ENCODE results near the gene RGS6.

RGS6 gene

DNA sequence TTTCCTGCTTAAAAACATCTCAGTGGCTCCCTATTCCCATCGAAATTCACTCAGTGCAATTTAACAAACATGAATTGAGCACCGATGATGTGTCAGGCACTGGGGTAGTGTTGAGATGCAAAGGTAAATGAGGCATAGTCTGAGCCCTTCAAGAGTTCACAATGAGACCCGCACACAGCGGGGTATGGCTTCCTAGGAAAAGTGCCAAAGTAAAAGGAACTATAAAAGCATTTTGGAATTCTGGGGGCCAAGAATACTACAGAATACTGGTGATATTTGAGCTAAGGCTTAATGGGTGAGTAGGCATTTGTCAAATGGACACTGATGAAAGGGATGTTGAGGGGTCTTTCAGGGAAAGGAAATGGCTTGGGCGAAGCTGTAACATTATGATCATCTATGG lies 646.3 kb downstream of the RGS6 start:
- no peak for DNase-seq (ENCODE audit: low read depth)

DNA sequence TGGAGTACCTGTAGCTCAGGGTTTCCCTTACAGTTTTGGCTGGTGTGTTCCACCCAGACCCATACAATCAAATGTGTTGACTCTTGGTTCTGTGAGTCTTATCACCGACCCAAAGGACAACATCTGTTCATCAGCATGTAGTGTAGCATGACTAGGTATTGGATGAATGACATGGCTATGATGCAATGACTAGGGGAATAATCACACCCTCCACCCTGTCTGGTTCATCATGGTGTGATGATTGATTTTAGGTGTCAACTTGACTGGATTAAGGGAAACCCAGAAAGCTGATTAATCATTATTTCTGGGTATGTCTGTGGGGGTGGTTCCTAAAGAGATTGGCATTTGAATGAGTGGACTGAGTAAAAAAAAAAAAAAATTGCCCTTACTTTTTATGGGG lies 650.4 kb downstream of the RGS6 start:
- DNase-seq (ENCODE audit: low read depth): no peak

DNA sequence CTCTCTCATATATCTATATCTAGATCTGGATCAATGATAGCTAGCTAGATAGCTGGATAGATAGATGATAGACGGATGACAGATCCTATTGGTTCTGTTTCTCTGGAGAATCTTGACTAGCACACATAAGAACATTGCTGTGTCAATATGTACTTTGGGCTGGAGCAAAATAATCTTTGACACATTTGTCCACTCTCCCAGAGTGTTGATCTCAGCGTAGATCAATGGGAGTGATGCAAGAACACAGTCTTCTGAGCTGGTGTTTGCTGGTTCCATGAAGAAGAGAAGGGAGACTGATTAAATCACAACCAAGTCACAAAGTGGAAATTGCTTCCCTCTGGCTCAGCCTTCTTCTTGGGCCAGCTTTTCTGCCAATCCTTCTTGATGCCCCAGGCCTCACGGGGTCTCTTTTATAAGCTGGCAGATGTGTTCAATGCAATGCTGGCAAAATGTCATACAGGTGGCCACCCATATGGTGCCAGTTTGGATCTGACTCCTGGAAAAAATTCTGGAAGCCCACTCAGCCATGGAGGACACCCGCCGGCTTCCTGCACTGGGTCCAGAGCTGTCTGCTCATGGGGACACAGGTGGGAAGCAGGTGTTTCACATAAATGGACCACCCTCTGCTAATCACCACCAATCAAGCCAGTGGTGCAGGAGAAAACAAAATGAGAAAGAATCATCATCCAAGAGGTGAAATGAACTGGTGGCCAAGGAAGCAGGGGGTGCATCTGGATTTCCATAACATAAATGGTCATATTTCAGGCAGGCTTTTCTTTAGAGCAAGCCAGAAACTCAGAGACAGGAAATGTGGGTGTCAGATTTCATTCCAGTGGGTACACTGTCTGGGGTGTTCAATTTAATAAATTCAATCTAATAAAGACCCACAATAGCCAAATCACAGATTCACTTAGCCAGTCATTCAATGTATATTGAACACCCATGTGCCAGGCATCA lies 651.4 kb downstream of the RGS6 start:
- no peak for DNase-seq (ENCODE audit: low read depth)

DNA sequence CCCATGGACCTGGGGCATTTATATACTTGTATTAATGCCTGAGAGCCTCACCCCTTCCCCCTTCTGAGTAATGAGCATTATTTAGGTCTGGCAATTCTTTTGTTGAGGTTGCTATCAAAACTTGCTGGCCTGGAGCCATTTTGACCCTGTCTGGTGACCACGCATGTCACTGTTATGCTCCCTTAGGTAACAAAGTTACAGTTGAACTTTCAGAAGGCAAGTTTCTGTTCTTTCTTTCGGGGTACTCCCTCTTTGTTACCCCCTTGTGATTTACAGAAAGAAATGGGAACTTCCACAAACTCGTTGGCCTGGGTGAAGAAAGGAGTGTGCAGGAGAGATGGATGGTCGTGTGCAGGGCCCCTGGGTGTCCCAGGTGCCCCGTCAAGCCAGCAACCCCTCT lies 656.3 kb downstream of the RGS6 start:
- no peak for DNase-seq (ENCODE audit: low read depth)

DNA sequence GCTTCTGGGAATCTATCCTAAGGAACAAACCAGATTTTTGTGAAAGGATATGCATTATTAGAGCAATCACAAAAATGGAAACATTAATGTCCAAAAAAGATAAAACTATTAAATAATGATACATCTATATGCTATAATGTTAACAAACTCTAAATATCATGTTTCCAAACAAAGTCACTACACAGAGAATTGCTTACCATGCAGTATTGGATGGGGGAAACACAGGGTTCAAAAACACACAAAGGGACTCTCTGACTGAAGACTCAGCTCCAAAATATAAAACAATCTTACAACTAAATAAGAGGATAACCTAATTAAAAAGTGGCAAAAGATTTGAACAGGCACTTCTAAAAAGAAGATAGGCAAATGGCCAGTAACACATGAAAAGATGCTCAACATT lies 657.4 kb downstream of the RGS6 start:
- no peak for DNase-seq (ENCODE audit: low read depth)

DNA sequence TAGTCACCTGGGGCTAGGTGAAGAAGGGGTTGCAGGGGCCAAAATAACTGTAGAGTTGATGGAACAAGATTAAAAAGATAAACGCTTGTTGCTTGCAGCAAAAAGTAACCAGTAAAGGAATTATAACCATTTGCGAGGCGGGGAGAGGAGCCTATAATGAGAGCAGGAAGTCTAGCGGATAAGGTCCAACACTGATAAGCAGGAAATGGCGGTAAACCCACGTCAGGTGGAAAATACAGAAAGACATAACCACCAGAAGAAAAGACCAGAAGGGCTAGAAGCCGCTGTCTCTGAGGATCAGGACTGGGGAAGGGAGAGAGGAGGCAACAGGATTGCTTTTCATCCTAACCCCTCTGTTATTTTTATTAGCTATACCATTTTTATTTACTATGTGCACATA lies 658.3 kb downstream of the RGS6 start:
- DNase-seq (ENCODE audit: low read depth): no peak

DNA sequence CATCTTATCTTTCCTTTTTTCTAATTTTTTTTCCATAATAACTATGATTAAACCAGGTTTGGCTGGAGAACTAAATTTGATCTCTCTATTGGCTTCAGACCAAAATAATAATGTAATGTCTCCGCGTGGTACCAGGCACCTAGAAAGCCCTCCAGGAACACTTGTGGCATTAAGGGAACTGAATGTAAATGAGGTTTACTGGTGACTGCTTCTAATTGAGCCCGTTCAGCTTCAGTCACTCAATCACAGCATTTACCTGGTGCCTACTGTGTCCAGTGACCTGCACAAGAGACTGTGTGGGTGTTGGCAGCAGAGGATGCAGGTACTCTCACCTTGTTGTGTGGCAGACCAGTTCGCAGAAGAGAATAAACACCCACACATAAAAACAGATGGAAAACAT lies 659.2 kb downstream of the RGS6 start:
- DNase-seq (ENCODE audit: low read depth): no peak

DNA sequence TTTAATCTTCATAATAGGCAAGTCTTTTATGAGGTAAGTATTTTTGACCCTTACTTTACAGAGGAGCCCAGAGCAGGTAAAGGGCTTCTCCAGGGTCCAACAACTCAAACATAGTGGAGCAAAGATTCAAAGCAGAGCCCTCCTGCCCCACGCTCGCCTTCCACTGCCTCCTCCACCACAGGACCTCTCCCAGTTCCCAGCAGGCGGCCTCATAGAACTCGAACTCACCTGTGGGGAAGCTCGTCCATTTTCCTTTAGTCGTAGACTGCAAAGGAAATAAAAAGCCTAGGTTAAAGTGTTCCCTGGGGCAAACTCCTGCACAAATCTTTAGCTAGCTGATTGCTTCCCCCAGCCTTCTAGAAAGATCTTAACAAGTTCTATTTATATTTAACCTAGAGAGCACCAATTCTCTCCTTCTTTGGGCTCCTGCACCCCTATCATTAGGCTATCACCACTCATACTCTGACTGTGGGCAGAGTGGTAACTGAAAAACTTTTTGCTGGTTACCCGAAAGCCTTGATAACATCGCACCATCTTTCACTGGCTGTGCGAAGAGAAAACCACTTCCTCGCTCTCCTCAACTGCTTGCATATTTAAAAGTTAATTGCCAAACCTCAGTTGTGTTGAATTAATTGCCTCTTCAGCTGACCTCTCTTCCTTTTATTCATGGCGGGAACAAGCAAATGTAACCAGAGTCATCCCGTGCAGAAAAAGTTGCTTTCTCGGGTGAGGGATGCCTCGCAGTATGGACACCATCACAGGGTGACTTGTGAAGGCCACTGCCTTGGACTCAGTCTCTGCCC lies 662.1 kb downstream of the RGS6 start:
- no peak for DNase-seq (ENCODE audit: low read depth)

DNA sequence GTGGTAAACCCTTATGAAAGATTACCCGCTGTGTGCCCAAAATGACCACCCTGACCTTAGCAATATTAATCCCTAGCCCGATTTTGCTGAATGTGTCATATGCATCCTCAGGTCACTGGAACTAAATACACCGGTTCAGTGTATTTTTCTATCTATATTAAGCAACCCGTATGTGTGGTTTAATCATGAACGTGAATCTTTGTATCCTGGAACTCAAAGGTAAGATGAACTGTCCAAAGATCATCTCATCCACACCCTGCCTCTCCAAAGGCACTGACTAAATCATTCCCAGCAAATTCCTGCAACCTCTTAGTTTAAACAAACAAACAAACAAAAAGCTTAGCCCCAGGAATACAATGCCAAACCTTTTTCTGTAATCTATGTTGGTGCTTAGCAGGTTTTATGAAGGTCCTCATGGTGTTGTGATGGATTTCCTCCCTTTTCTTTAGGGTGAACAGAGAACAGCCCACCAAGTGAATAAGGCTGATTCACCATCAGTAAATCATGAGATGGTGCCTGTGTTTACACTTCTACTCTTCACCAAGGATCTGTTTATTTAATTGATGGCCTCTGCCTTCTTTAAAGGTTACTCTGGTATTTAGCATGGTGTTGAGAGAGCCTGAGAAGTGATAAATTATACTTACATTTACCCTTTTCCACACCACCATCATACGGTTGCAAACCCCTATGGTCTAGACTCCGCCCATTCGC lies 663.1 kb downstream of the RGS6 start:
- DNase-seq (ENCODE audit: low read depth): no peak

DNA sequence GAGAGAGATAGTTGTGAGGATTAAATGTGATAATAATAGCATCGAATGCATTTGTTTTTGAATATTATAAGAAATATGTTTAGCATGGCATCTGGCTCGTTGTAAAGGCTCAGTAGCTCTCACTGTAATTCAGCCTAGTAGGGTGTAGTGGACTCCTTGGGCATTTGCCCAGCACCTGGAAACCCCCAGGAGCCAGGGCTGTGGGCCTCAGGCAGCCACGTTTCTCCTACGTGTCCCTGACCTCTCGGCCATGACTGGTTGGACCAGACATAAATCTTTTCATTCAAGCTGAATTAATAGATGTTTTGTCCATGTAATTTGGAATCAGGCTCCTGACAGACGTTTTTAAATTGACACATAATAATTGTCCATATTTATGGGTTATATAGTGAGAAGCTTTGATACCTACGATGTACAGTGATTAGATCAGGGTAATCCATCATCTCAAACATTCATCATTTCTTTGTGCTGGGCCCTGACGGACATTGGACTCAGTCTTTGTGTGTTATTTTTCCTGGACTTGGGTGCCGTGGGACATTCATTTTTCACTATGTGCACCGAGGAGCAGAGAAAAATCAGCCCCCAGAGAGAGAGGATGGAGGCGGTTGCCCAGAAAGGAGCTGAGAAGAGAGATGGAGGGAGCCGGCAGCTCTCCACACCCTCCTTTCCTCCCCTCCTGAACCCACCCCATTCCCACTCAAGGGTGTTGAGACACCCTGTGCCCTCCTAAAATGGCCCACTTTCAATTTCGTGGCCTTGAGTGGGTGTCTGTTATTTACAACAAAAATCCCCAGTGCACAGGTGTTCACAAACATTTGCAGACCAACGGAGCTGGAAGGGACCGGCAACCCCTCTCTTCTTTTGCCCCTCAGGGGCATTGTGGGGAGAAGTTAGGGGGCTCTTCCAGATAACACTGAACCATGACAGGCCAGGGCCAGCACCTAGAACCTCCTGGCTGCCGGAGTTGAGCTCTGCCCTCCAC lies 665.3 kb downstream of the RGS6 start:
- no peak for DNase-seq (ENCODE audit: low read depth)

DNA sequence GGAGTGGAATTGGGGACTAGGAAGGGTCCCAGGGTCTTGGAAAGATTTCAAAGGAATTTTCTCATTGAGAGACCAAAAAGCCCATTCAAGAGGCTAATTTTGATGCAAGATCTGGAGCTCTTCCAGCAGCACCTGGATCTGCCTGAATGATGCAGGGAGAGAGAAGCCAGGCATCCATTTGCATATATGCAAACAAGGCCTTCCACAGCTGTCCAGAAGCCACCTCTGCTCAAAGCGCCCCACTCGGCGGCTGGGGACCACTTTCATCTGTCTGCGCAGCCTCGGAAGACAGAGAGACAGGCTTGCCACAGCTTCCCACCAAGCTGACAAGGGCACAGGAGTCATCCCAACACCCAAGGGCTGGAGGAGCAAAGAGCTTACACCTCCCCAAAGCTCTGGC lies 666.1 kb downstream of the RGS6 start:
- no peak for DNase-seq (ENCODE audit: low read depth)

DNA sequence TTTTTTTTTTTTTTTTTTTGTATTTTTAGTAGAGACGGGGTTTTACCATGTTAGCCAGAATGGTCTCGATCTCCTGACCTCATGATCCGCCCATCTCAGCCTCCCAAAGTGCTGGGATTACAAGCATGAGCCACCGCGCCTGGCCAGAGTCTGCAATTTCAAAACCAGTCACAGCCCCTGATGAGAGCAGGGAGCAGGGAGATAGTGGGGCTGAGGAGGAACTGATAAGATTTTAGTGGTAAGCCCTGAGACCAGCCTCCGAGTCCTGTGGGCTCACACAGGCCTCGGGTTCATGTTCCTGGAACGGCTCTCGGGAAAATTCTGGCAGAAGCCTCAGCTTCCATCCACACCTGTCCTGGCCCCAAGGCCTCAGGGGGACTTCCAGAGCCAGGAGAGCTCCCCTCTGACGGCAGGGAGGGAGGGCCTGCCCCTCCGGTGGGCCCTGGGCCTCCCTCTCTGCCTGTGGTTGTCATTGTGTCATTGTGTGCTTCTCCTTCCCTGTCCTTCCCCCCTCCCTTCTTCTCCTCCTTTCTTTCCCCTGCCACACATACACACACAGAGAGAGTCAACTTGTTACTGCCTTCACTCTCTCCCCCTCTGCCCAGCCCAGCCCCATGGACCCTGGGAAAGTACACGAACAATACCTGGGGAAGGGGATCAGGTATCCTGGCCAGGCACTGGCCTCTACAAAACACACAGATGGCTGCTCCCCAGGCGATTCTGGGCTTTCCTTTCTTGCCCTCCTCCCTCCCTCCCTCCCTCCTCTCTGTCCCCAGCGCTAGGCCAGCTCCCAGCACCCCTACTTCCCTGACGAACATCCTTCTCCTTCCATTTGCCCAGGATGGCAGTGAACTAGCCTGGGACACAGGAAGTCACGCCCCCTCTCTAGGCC lies 667.6 kb downstream of the RGS6 start:
- no peak for DNase-seq (ENCODE audit: low read depth)

DNA sequence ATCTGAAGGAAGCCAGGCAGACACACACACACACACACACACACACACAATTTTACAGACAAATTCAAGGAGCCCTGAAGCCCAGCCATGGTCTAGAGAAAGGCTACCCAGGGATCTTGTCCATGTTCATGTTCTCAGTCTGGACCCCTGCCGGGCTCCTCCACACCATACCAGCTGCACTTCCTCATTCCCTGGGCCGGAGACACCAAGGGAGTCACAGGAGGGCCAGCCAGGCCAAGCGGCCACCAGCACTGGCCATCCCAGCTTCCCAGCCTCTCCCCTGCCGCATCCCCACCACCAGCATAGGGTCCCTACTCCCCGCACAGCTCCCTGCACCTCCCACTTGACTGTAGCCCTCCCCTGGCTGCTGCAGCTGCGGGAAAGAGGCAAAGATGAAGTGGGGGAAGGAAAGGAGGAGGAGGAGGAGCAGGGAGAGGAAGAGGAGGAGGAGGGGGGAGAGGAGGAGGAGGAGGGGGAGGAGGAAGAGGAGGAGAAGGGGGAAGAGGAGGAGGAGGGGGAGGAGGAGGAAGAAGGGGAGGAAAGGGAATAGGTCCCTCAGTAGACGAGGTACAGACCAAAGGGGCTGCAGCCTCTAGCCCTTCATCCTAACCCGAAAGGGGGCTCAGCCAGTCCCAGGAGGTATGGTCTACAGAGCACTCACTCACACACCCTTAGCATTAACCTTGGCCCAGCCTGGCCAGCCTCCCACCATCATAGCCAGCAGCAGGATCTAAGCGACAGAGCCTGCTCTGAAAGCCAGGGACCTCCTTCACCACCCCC lies 668.5 kb downstream of the RGS6 start:
- no peak for DNase-seq (ENCODE audit: low read depth)

DNA sequence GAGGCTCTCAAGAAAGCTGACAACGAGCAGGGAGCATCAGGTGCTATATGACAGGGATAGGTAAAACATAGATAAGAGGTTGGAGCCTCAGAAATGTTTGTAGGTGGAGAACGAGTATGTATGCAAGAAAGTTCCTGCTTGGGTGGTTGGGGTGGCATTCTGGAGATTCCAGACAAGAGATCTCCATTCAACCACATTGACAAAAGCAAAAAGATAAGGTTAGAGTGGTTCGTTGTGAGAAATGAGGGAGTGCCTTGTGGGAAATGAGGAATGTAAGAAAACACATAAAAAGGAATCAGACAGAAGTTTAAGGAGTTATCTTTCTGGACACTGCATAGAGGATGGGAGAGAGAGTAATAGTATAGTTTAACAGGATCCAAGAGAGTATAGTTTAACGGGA lies 671.4 kb downstream of the RGS6 start:
- no peak for DNase-seq (ENCODE audit: low read depth)

DNA sequence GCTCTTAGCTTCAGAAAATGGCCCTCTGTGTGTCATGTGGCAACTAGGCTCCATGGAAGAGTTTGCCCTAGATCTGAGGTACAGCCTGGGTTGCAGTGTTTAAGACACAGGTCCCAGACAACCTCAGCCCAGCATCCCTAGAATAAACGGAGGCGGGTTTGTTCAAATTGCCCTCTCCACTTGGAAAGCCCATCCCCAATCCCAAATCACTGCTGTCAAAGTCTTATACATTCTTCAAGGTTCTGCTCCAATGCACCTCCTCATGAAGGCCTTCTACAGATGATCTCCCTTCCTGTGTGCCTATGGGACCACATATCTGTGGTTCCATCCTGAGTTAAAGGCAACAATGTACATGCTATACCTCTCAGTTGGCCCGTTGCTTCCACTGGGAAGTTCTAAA lies 671.9 kb downstream of the RGS6 start:
- DNase-seq (ENCODE audit: low read depth): no peak

DNA sequence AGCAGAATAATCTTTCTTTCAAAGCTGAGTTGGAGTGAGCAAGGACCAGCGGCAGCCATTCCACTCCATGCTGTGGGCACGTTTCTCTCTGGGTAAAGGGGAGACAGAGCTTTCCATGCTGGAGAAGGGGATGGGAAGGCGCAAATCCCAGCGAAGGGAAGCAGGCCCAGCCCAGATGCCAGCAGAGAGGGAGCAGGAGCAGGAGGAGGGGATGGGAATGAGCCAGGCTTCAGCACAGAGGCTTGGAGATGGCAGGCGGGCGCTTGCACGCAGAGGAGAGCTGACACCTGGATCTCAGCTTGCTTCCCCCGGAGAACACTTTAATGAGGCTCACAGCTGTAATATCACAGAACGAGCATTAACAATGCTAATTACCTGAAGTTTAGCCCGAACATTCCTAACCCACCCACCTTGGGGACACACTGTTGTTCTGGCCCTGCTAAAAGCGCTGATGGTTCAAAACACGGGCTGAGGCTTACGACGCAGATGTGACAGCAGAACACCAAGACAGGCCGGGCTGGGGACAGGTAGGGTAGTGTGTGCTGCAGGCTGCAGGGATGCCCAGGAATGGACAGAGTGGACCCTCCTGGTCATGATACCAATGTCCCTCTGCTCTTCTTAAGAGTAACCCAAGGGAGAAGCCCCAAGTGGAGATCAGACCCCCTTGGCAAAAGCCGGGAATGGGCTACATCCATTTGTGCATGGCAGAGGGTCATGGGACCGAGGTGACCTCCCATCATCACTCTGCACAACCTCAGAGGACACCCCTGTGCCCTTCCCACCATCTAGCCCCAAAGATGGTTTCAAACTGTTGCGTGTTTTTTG lies 673.1 kb downstream of the RGS6 start:
- no peak for DNase-seq (ENCODE audit: low read depth)

DNA sequence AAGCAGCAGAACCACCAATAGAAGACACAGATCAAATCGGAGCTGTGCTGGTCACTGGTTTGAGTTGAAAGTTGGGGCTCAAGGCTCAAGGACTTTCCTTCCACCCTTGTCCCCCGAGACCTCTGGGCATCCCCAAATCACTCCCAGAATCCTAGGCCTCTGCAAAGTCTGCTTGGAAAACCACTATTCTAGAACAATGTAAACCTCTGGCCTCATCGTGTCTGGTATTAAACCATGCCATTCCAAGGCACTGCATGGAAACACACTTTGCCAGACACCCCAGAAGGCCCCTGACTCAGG lies 673.6 kb downstream of the RGS6 start:
- no peak for DNase-seq (ENCODE audit: low read depth)

DNA sequence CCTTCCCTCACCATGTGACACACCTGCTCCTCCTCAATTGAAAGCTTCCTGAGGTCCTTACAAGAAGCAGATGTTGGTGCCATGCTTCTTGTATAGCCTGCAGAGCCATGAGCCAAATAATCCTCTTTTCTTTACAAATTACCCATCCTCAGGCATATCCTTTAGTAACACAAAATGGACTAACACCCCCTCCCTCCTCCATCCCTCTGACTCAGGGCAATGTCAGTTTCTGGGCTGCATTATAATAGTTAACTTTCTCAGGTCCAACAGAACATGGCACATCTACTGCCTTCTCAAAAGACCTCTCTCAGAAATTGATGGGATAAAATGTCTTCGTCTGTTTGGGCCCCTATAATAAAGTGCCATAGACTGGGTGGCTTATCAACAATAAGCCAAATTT lies 674.6 kb downstream of the RGS6 start:
- DNase-seq (ENCODE audit: low read depth): no peak
